Endothelial cell (in vitro differentiated cells): ENCODE data around the gene FERMT1. TPM values are rescaled to one million over a fixed set of nuclear protein-coding genes. Genes with fewer than 3 reads are reported as not detected.

Source experiments
- DNase-seq: peaks from one replicate; pipeline ENCODE4 v3.0.0; 2021; ENCODE audit warnings: low spot score
- H3K27ac Mint-ChIP-seq: one replicate; pipeline ENCODE4 v1.8.0; 2021; ENCODE audit warnings: mixed read lengths, inconsistent platforms; ENCODE audit not compliant: unreplicated experiment
- H3K27me3 Mint-ChIP-seq: one replicate; pipeline ENCODE4 v1.8.0; 2021; ENCODE audit warnings: mild to moderate bottlenecking, moderate library complexity, mixed read lengths, inconsistent platforms; ENCODE audit not compliant: unreplicated experiment
- H3K36me3 Mint-ChIP-seq: one replicate; pipeline ENCODE4 v1.8.0; 2021; ENCODE audit warnings: mild to moderate bottlenecking, low read depth, mixed read lengths, inconsistent platforms; ENCODE audit not compliant: unreplicated experiment
- H3K4me1 Mint-ChIP-seq: one replicate; pipeline ENCODE4 v1.8.0; 2021; ENCODE audit warnings: mild to moderate bottlenecking, mixed read lengths, inconsistent platforms; ENCODE audit not compliant: unreplicated experiment
- H3K4me3 Mint-ChIP-seq: one replicate; pipeline ENCODE4 v1.8.0; 2021; ENCODE audit warnings: mild to moderate bottlenecking, mixed read lengths, inconsistent platforms; ENCODE audit not compliant: unreplicated experiment
- H3K9me3 Mint-ChIP-seq: one replicate; pipeline ENCODE4 v1.8.0; 2021; ENCODE audit warnings: mixed read lengths, inconsistent platforms; ENCODE audit not compliant: unreplicated experiment
- total RNA-seq: library from RNA; stranded (reverse); fragmentation: NEBNext Ultra II Directional; extraction: Animal tissue kit (Norgen Biotek cat#: 25700); gene quantifications from one replicate; pipeline ENCODE4 v1.2.1, GENCODE V29; 2021; ENCODE audit not compliant: unreplicated experiment
- TF ChIP-seq, protein P1 (sequence below): fragments of 200-600 bp; sonication (generic); IDR thresholded peaks from one replicate; pipeline ENCODE4 v1.5.0; 2021; ENCODE audit warnings: antibody characterized with exemption; ENCODE audit not compliant: unreplicated experiment

Gene FERMT1
- total RNA-seq, 1 donor from 2014 or later, result 0.62 TPM

DNA sequence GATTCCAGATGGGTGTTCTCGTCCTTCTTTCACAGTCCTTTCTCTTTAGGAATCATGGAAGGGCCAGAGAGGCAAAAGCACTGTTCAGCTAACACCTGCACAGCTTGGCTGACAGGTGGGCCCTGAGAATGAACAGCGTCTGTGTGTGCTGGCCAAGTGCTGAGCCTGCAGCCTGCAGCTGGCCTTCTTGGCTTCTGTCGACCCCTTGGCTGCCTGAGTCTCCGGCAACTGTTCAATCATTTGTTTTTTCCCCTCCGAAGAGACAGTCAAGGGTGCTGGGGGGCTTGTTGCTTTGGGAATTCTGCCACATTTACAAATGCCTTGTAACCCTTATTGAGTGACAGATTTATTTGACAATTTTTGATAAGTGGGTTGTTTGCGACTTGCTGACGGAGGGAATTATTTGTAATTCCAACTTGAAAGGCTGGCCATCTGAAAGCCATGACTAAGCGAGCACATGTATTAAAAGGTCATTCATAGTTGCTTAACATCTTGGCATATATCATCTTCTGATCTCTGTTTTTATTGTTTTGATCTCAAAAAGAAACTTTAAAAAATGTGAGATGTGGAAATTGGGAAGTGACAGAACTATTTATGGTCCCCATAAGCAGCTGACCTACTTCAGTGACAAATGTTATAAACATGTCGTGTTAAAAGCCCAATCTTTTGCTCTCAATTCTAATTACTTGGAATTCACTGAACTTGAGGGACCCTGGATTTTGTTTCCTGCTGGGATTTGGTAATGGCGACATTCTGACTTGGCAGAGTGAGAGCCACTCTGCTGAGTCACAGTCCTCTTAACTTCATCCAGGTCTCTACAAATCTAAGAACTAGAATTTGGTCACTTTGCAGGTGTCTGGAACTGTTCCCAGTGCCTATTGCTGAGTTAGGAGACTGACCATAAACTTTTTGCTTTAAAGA lies 41.9 kb upstream of the FERMT1 start:
- Mint-ChIP-seq H3K4me1 (no peaks in the 10 kb centered on the region), H3K36me3 (peaks cover 5% of the 10 kb centered on the region), H3K27ac (no peak overlapping the region), H3K9me3 (no peaks in the 10 kb centered on the region), H3K27me3 (no peaks in the 10 kb centered on the region), H3K4me3 (no peak overlapping the region)
- TF ChIP-seq, protein P1, sequence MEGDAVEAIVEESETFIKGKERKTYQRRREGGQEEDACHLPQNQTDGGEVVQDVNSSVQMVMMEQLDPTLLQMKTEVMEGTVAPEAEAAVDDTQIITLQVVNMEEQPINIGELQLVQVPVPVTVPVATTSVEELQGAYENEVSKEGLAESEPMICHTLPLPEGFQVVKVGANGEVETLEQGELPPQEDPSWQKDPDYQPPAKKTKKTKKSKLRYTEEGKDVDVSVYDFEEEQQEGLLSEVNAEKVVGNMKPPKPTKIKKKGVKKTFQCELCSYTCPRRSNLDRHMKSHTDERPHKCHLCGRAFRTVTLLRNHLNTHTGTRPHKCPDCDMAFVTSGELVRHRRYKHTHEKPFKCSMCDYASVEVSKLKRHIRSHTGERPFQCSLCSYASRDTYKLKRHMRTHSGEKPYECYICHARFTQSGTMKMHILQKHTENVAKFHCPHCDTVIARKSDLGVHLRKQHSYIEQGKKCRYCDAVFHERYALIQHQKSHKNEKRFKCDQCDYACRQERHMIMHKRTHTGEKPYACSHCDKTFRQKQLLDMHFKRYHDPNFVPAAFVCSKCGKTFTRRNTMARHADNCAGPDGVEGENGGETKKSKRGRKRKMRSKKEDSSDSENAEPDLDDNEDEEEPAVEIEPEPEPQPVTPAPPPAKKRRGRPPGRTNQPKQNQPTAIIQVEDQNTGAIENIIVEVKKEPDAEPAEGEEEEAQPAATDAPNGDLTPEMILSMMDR, result no peak
- no peak for DNase-seq

DNA sequence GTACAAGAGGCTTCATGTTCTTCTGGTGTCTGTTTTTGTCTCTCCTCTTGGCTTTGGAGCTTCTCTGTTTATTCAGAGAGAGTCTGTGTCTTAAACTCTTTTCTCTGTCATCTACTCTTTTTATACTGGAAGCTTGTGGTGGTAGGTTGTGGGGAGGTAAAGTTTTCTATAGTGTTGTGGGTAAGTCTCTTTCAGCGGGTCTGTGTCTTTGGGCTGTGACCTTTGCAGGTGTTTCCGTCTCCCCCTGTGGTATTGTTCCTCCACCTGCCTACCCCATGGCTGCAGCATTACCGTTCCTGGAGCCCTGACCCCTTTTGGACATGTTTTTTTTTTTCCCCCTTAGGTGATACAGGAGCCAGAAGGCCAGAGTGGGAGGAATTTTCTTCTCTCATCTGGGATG lies 37.9 kb upstream of the FERMT1 start:
- Mint-ChIP-seq H3K9me3 (no peaks in the 10 kb centered on the region), H3K4me3 (no peak overlapping the region), H3K36me3 (no peaks in the 10 kb centered on the region), H3K27me3 (peaks cover 1% of the 10 kb centered on the region), H3K27ac (no peak overlapping the region), H3K4me1 (no peaks in the 10 kb centered on the region)
- DNase-seq, result no peak
- TF ChIP-seq, protein P1, result no peak

DNA sequence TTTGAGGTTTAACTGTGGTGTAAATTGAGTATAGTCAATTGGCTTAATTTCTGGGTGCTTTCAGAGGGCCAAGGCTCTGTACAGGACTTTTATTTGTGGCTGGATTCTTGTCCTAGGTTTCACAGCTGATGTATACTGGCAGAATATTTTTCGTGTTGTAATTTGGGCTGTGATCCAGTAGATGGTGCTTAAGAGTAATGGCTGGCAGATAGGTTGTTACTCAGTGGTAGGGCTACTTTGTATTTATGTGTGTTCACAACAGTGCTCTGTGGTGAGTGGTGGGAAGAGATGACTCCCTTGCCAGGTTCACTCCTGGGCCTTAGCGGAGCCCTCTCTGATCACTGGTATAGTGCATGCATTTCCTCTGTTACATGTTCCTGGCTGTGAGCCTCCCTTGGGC lies 34.5 kb upstream of the FERMT1 start:
- no peak overlapping the region for H3K27ac Mint-ChIP-seq
- H3K4me1 Mint-ChIP-seq, result no peaks in the 10 kb centered on the region
- H3K9me3 Mint-ChIP-seq, result no peaks in the 10 kb centered on the region
- DNase-seq, result no peak
- TF ChIP-seq, protein P1, result no peak
- H3K36me3 Mint-ChIP-seq, result no peaks in the 10 kb centered on the region
- peaks cover 3% of the 10 kb centered on the region for H3K27me3 Mint-ChIP-seq
- no peak overlapping the region for H3K4me3 Mint-ChIP-seq

DNA sequence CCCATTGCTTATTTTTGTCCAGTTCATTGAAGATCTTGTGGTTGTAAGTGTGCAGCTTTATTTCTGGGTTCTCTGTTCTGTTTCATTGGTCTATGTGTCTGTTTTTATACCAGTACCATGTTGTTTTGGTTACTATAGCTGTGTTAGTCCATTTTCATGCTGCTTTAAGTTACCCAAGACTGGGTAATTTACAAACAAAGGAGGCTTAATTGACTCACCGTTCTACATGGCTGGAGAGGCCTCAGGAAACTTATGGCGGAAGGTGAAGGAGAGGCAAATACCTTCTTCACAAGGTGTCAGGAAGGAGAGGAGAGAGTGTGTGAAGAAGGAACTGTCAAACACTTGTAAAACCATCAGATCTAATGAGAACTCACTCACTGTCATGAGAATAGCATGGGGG lies 29.9 kb upstream of the FERMT1 start:
- TF ChIP-seq, protein P1, result no peak
- H3K9me3 Mint-ChIP-seq, result peaks cover 4% of the 10 kb centered on the region
- no peak overlapping the region for H3K27ac Mint-ChIP-seq
- H3K4me3 Mint-ChIP-seq, result no peak overlapping the region
- no peaks in the 10 kb centered on the region for H3K4me1 Mint-ChIP-seq
- H3K36me3 Mint-ChIP-seq, result no peaks in the 10 kb centered on the region
- no peak for DNase-seq
- peaks cover 2% of the 10 kb centered on the region for H3K27me3 Mint-ChIP-seq

DNA sequence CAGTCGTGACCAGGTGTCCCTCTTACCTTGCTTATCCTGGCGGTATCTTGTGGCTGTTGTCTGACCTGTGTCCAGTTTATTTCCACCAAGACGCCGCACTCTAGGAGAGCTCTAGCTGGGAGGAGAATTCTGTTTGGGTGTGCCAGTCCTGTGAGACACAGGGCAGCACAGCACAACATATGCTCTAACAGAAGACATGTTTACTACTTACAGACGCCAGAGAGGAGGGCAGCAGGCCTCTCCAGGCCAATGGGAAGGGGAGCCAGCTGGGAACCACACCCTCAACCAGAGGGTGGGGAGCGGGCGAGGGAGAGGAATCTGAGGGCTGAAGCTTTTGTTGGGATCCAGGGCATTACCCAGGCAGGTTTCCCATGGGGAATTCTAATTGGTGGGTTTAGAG lies 25.2 kb upstream of the FERMT1 start:
- Mint-ChIP-seq H3K9me3 (peaks cover 4% of the 10 kb centered on the region), H3K27me3 (peaks cover 2% of the 10 kb centered on the region), H3K27ac (no peak overlapping the region), H3K4me3 (no peak overlapping the region), H3K4me1 (no peaks in the 10 kb centered on the region), H3K36me3 (no peaks in the 10 kb centered on the region)
- DNase-seq, result no peak
- TF ChIP-seq, protein P1, result no peak
